Heart left ventricle (tissue), 13 donors: ENCODE results near the gene SULT1A3.

ENCODE experiments used
- POLR2A ChIP-seq, 2 donors: fragments of 450-650 bp; IDR thresholded peaks; one replicate each; pipeline ENCODE4 v1.6.1; 2017; ENCODE audit warnings: antibody characterized with exemption in 2 of 2, mild to moderate bottlenecking in 2 of 2, moderate library complexity in 2 of 2
- TF ChIP-seq, protein P1 (sequence below), 12 donors: fragments of 200-600 bp; sonication (generic) in 4 of 12; IDR thresholded peaks; one replicate each; pipeline versions ENCODE4 v1.5.0 to v1.8.0; 2018 to 2022; ENCODE audit warnings: antibody characterized with exemption in 12 of 12, mild to moderate bottlenecking in 5 of 12
- donor health status: ischemic (EF 13 %, LVEDD 7.1; RV severe dilation, severe dysfunction).
- donor health status: DM: no; HTN: yes; CAD: no.
- donor health status: DM: no; HTN: no; CAD: no.
- donor health status: ischemic (EF 25% LVEDD 6.9; RV normal size, moderate dysfunction).
- donor health status: ischemic (EF 25% LVEDD 5.7; RV mildly dilated, moderate dysfunction).
- donor health status: ischemic (EF 35%, LVEDD 5.7; RV mildly dilated, moderate dysfunction).
- donor health status: nonischemic (EF 11% LVEDD 7.7; RV severe dilation, severe dysfunction).
- donor health status: DM: yes; HTN: yes; CAD: no.
- donor health status: PGD.
- donor health status: ischemic (EF 29% LVEDD 5.4; RV normal size, mild dysfunction).
- donor health status: nonischemic (EF 23%, LVEDD 6.1; RV moderate dilation, normal function).

DNA sequence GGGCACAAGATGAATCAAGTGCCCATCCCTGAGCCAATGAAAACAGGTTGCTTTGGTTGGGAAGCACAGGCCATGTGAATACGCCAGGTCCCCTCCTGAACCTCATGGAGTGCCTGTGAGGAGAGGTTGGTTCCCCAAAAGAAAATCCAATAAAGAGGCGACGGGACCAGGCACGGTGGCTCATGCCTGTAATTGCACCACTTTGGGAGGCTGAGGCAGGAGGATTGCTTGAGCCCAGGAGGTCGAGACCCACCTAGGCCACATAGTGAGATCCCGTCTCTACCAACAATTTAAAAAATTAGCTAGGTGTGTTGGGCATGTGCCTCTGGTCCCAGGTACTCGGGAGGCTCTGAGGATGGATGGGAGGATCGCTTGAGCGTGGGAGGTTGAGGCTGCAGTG is 19.1 kb upstream of the SULT1A3 start:
- TF ChIP-seq, protein P1, sequence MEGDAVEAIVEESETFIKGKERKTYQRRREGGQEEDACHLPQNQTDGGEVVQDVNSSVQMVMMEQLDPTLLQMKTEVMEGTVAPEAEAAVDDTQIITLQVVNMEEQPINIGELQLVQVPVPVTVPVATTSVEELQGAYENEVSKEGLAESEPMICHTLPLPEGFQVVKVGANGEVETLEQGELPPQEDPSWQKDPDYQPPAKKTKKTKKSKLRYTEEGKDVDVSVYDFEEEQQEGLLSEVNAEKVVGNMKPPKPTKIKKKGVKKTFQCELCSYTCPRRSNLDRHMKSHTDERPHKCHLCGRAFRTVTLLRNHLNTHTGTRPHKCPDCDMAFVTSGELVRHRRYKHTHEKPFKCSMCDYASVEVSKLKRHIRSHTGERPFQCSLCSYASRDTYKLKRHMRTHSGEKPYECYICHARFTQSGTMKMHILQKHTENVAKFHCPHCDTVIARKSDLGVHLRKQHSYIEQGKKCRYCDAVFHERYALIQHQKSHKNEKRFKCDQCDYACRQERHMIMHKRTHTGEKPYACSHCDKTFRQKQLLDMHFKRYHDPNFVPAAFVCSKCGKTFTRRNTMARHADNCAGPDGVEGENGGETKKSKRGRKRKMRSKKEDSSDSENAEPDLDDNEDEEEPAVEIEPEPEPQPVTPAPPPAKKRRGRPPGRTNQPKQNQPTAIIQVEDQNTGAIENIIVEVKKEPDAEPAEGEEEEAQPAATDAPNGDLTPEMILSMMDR (IDR thresholded peaks at IDR 0.05): no peak
- TF ChIP-seq POLR2A (IDR thresholded peaks at IDR 0.05): no peak
